Osteocyte (in vitro differentiated cells): ENCODE results near the gene CDK4. TPM values are rescaled to one million over a fixed set of nuclear protein-coding genes. Genes with fewer than 3 reads are reported as not detected.

ENCODE experiments used
- DNase-seq: peaks from one replicate; pipeline ENCODE4 v3.0.0; 2021; ENCODE audit warnings: mixed read lengths; ENCODE audit not compliant: unreplicated experiment; ENCODE audit errors: extremely low spot score
- H3K27ac Mint-ChIP-seq: one replicate; pipeline ENCODE4 v1.8.0; 2021; ENCODE audit warnings: mild to moderate bottlenecking, mixed read lengths; ENCODE audit not compliant: unreplicated experiment
- H3K27me3 Mint-ChIP-seq: one replicate; pipeline ENCODE4 v1.8.0; 2021; ENCODE audit warnings: mixed read lengths; ENCODE audit not compliant: unreplicated experiment
- H3K36me3 Mint-ChIP-seq: one replicate; pipeline ENCODE4 v1.8.0; 2021; ENCODE audit warnings: mixed read lengths; ENCODE audit not compliant: unreplicated experiment
- H3K4me1 Mint-ChIP-seq: one replicate; pipeline ENCODE4 v1.8.0; 2021; ENCODE audit warnings: mixed read lengths; ENCODE audit not compliant: unreplicated experiment
- H3K4me3 Mint-ChIP-seq: one replicate; pipeline ENCODE4 v1.8.0; 2021; ENCODE audit warnings: mild to moderate bottlenecking, moderate library complexity, mixed read lengths; ENCODE audit not compliant: unreplicated experiment
- H3K9me3 Mint-ChIP-seq: one replicate; pipeline ENCODE4 v1.8.0; 2021; ENCODE audit warnings: mixed read lengths; ENCODE audit not compliant: unreplicated experiment
- total RNA-seq: library from RNA; stranded (reverse); gene quantifications from 2 replicates; pipeline ENCODE4 v1.2.1, GENCODE V29; 2021
- TF ChIP-seq, protein P1 (sequence below): fragments of 200-600 bp; sonication (generic); IDR thresholded peaks from 2 replicates; pipeline ENCODE4 v1.5.0; 2021; ENCODE audit warnings: antibody characterized with exemption, mild to moderate bottlenecking, moderate library complexity

Gene CDK4
- total RNA-seq, 1 donor from 2014 or later, result 142 TPM

DNA sequence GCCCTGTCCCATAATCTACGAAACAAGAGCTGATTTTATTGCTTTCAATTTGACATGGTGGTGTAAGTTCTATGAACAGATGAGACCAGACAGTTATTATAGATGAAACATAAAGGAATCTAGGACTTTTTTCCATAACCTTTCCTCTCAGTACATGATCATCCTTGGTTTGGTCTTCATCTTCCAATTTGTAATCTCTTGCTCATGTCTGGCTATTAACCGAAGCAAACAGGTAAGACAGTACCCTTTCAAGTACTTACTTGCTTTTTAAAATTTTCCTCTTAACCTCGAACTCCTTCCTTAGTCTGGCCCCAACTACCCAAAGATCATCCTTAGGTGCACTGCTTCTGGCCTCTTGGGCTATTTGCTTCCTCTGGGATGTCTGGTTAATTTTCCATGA, 6.1 kb downstream of the CDK4 start:
- no peak for DNase-seq
- peak overlapping the region; percentile 97 for H3K4me3 Mint-ChIP-seq
- H3K27ac Mint-ChIP-seq, result peak overlapping the region; percentile 100
- TF ChIP-seq, protein P1, sequence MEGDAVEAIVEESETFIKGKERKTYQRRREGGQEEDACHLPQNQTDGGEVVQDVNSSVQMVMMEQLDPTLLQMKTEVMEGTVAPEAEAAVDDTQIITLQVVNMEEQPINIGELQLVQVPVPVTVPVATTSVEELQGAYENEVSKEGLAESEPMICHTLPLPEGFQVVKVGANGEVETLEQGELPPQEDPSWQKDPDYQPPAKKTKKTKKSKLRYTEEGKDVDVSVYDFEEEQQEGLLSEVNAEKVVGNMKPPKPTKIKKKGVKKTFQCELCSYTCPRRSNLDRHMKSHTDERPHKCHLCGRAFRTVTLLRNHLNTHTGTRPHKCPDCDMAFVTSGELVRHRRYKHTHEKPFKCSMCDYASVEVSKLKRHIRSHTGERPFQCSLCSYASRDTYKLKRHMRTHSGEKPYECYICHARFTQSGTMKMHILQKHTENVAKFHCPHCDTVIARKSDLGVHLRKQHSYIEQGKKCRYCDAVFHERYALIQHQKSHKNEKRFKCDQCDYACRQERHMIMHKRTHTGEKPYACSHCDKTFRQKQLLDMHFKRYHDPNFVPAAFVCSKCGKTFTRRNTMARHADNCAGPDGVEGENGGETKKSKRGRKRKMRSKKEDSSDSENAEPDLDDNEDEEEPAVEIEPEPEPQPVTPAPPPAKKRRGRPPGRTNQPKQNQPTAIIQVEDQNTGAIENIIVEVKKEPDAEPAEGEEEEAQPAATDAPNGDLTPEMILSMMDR, result no peak
- H3K27me3 Mint-ChIP-seq, result peaks cover 15% of the 10 kb centered on the region
- H3K36me3 Mint-ChIP-seq, result peaks cover 28% of the 10 kb centered on the region
- H3K9me3 Mint-ChIP-seq, result no peaks in the 10 kb centered on the region
- H3K4me1 Mint-ChIP-seq, result peaks cover 24% of the 10 kb centered on the region

DNA sequence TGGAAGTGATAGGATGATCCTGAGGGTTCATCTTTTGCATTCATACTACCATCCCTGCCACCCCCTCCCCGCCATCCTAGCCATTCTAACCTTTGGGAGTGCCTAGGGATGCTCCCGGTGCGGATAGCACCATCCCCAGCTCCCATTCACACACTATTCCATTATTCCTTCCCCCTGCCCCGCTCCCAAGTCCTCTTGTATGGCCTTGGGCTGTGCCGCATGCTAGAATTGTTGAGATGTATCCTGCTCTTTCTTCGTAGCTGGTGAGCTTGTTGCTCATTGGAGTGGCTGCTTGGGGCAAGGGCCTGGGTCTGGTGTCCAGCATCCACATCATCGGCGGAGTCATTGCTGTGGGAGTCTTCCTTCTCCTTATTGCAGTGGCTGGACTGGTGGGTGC, 6.6 kb downstream of the CDK4 start:
- peak overlapping the region; percentile 97 for H3K4me3 Mint-ChIP-seq
- H3K27me3 Mint-ChIP-seq, result peaks cover 20% of the 10 kb centered on the region
- H3K27ac Mint-ChIP-seq, result peak overlapping the region; percentile 100
- H3K9me3 Mint-ChIP-seq, result no peaks in the 10 kb centered on the region
- peaks cover 19% of the 10 kb centered on the region for H3K4me1 Mint-ChIP-seq
- DNase-seq, result no peak
- peaks cover 25% of the 10 kb centered on the region for H3K36me3 Mint-ChIP-seq
- TF ChIP-seq, protein P1, result no peak

DNA sequence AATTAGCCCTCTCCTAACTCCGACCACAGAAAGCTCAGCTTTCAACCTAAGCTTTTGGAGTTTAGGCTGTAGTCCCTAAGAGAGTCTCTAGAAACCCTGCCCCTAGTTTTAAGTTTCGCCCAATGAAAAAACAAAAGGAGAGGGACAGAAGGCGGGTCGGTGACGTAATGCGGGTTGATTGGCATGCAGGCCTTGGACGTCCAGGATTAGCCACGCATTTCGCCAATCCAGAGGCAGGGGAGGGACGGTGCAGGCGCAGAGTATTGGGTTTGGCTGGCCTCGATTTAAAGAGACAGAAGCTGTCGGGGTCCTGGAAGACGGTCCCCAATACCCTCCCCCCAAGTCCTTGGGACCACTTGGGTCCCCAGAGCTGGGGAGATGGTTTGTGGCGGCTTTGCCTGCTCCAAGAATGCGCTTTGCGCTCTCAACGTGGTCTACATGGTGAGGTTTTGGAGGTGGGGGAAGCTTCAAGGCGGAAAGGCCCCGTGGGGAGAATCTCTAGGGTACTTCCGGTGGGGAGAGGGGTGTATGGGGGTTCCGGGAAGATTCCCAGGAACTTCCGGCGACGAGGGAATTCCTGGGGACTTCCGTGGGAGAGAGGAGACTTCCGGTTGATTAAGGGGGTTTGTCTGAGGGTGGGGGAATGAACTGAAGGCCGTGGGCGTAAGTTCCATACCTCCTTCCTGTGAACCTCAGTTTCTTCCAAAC, 7.2 kb downstream of the CDK4 start, which contains the start of gene TSPAN31:
TSPAN31 (plus strand) TSS at position 263 of the 708 bp plus-strand sequence; CDS start at position 379, 116 bp downstream.
- Mint-ChIP-seq H3K36me3 (peaks cover 21% of the 10 kb centered on the region), H3K9me3 (no peaks in the 10 kb centered on the region), H3K27ac (peak within 1 kb of the TSS; percentile 100), H3K4me3 (peak within 1 kb of the TSS; percentile 97), H3K27me3 (peaks cover 24% of the 10 kb centered on the region), H3K4me1 (peaks cover 17% of the 10 kb centered on the region)
- DNase-seq, result peak; percentile 97
- TF ChIP-seq, protein P1, result no peak

DNA sequence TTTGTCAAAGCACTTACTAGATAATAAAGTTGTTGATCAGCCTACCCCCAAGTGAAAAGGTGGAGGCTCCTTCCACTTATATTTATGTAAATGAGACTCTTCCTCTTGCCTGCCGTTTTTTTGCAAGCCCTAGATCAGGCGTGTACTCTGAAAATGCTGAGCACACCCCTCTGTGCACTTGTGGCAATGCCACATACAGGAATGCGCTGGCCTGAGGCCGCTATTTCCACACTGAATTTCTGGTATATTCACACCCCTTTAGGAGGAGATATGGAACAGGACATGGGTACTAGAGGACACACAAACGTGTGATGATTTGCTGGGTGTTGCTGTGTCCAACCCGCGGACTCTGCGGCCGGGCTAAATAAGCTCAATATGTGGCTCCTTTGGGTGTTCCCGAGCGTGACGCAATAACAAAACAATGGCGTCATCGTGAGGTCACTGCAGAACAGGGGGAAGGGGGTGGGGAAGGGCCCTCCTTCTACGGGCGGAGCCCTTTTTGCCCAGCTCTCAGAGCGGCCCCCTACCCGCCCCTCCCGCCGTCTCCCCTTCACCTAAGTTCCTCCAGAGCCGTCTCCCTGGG, 7.8 kb downstream of the CDK4 start:
- TF ChIP-seq, protein P1, result no peak
- peak overlapping the region; percentile 100 for H3K27ac Mint-ChIP-seq
- peaks cover 18% of the 10 kb centered on the region for H3K4me1 Mint-ChIP-seq
- peak overlapping the region; percentile 97 for H3K4me3 Mint-ChIP-seq
- no peaks in the 10 kb centered on the region for H3K9me3 Mint-ChIP-seq
- H3K36me3 Mint-ChIP-seq, result peaks cover 19% of the 10 kb centered on the region
- H3K27me3 Mint-ChIP-seq, result peaks cover 30% of the 10 kb centered on the region
- no peak for DNase-seq

DNA sequence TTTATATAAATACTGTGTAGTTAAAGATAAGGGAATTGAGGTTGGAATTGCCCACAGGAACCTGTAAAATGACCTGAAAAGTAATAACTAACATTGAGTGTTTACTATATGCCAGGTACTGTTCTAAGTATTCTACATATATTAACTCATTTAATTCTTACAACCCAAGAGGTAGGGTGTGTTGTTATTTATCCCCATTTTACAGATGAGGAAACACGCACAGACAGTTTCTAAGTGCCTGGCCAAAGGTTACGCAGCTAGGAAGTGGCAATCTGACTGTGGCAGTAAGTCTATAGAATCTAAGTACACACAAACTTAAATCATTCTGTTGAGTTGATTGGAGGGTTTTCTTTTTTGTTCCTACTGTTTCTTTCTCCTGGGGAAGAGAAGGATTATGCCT, 8.3 kb downstream of the CDK4 start:
- peaks cover 14% of the 10 kb centered on the region for H3K36me3 Mint-ChIP-seq
- peak overlapping the region; percentile 100 for H3K27ac Mint-ChIP-seq
- no peak for DNase-seq
- TF ChIP-seq, protein P1, result no peak
- H3K27me3 Mint-ChIP-seq, result peaks cover 35% of the 10 kb centered on the region
- no peaks in the 10 kb centered on the region for H3K9me3 Mint-ChIP-seq
- peaks cover 23% of the 10 kb centered on the region for H3K4me1 Mint-ChIP-seq
- H3K4me3 Mint-ChIP-seq, result peak overlapping the region; percentile 97
